Subcutaneous adipose tissue (tissue), 4 donors: Measurements from ENCODE around the gene MRRF. TPM values are rescaled to one million over a fixed set of nuclear protein-coding genes. Genes with fewer than 3 reads are reported as not detected.

Experiments used
- total RNA-seq, 4 donors: library from RNA; depleted of rRNA; stranded (reverse); fragments of >200 nt; gene quantifications; one replicate each; pipeline ENCODE4 v1.1.0, GENCODE V29; 2016
- TF ChIP-seq, protein P1 (sequence below): fragments of 450-650 bp; IDR thresholded peaks from one replicate; pipeline ENCODE4 v1.5.1; 2016; ENCODE audit warnings: low read depth, mild to moderate bottlenecking, control low read depth, antibody characterized with exemption, moderate library complexity

MRRF gene
- total RNA-seq, 4 donors from 2014 or later = 34.8 to 61.0 (median 42.5) TPM

- TF ChIP-seq, protein P1, sequence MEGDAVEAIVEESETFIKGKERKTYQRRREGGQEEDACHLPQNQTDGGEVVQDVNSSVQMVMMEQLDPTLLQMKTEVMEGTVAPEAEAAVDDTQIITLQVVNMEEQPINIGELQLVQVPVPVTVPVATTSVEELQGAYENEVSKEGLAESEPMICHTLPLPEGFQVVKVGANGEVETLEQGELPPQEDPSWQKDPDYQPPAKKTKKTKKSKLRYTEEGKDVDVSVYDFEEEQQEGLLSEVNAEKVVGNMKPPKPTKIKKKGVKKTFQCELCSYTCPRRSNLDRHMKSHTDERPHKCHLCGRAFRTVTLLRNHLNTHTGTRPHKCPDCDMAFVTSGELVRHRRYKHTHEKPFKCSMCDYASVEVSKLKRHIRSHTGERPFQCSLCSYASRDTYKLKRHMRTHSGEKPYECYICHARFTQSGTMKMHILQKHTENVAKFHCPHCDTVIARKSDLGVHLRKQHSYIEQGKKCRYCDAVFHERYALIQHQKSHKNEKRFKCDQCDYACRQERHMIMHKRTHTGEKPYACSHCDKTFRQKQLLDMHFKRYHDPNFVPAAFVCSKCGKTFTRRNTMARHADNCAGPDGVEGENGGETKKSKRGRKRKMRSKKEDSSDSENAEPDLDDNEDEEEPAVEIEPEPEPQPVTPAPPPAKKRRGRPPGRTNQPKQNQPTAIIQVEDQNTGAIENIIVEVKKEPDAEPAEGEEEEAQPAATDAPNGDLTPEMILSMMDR = no peak
These were observed 99.6 kb downstream of the MRRF start for GRCh38 chr9:122364117-122364782.

DNA sequence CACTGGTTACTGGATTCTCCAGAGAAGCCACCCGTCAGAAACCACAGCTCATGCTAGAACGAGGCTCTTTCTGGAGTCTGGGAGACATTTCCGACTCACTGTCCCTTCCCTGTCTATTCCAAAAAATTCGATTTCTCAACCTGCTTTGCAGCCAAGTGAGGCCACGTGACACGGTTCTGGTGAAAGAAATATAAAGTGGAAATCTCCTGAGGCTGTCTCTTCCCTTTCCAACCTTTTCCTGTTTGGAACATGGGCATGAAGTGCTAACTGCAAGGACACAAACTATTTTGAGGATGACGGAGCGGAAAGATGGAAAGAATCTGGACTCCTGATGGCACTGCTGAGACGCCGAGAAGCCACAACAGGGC is 100.1 kb downstream of the MRRF start:
- TF ChIP-seq, protein P1 = no peak

DNA sequence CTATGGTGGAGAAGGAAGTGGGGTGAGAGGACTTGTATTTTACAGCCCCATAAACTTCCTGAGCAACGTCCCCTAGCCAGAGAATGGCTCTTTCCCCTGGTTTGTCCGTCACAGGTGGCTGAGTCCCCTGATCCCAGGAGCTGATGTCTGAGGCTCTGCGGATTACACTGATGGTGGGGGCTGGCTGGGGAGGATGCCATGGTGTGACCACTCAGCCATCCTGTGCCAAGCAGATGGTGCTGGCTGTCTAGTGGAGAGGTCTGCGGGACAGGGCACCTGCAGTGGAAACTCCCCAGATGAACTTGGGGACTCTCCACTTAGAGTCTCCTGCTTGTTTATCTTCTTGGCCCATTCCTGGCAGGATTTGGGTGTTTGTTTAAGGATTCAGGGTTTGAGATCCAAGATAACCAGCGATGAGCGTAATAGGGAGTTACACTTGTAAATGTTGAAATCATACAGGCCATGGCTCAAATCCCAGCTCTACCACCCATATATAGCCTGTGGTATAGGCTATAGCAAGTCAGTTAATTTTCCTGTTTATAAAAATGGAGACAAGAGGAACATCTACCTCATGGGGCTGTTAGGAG is 101.5 kb downstream of the MRRF start:
- TF ChIP-seq, protein P1 = no peak

DNA sequence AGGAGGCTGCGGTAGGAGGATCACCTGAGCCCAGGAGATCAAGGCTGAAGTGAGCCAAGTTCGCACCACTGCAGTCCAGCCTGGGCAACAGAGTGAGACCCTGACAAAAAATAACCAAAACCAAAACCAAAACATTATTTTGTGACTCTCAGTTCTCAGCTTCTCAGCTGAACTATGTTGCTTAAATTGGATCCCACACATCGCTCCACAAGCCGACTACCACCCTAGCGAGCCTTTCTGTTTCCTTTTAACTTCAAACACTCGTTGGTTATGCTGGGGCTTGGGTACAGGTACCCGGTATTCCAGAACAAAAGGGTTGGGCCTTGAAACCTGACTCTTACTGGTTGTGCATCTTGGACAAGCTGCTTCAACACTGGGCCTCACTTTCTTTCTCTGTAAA is 102.4 kb downstream of the MRRF start:
- TF ChIP-seq, protein P1 = no peak

GRCh38 chr9:122367774-122368460 is 103.2 kb downstream of the MRRF start:
- TF ChIP-seq, protein P1 = no peak

- TF ChIP-seq, protein P1 = no peak
These were observed 104.0 kb downstream of the MRRF start for GRCh38 chr9:122368642-122369041.

DNA sequence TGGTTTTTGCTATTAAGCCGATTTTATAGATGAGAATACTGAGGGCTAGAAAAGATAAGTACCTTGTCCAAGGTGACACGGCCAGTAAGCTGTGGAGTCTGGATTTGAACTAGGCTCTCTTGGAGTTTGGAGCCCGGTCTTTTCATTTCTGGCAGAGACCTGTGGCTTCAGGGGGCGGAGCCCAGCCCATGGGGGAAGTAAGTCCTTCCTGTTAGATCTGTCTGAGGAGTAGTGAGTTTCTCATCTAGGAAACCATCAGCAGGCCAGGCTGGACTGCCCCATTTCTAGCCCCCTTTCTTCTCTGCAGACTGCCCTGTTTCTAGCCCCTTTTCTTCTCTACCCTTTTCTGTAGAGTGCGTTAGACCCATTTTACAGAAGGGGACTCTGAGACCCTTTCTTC is 105.6 kb downstream of the MRRF start:
- TF ChIP-seq, protein P1 = no peak
